Karpas-422 (cell line): ENCODE data around the gene SCRN2. TPM values are rescaled to one million over a fixed set of nuclear protein-coding genes. Genes with fewer than 3 reads are reported as not detected.

Experiments
- DNase-seq: peaks from one replicate; pipeline ENCODE4 v3.0.0-alpha.2; 2015
- H2AFZ ChIP-seq: fragments of 200-600 bp; sonication (generic); 2 replicates; pipeline ENCODE4 v1.6.1; 2014; ENCODE audit warnings: antibody characterized with exemption, low read length, mixed read lengths
- H3K27ac ChIP-seq: fragments of 200-600 bp; sonication (generic); 2 replicates; pipeline ENCODE4 v1.5.1; 2014; ENCODE audit warnings: mild to moderate bottlenecking, low read length, moderate library complexity
- H3K27me3 ChIP-seq: fragments of 200-600 bp; sonication (generic); 2 replicates; pipeline ENCODE4 v1.6.1; 2014; ENCODE audit warnings: low read length, mixed read lengths
- H3K36me3 ChIP-seq: fragments of 200-600 bp; sonication (generic); 2 replicates; pipeline ENCODE4 v1.6.1; 2014; ENCODE audit warnings: low read length, mixed read lengths; ENCODE audit not compliant: insufficient read depth
- H3K4me1 ChIP-seq: fragments of 200-600 bp; sonication (generic); 2 replicates; pipeline ENCODE4 v1.6.1; 2014; ENCODE audit warnings: mild to moderate bottlenecking, low read length, mixed read lengths
- H3K4me2 ChIP-seq: fragments of 200-600 bp; sonication (generic); 2 replicates; pipeline ENCODE4 v1.6.1; 2014; ENCODE audit warnings: low read length, low read depth, mild to moderate bottlenecking; ENCODE audit not compliant: poor library complexity, severe bottlenecking
- H3K4me3 ChIP-seq: fragments of 200-600 bp; sonication (generic); 2 replicates; pipeline ENCODE4 v1.5.1; 2014; ENCODE audit warnings: mild to moderate bottlenecking, antibody characterized with exemption, low read length, mixed read lengths
- H3K79me2 ChIP-seq: fragments of 200-600 bp; sonication (generic); 2 replicates; pipeline ENCODE4 v1.6.1; 2014; ENCODE audit warnings: mild to moderate bottlenecking, low read length, mixed read lengths
- H3K9ac ChIP-seq: fragments of 200-600 bp; sonication (generic); 2 replicates; pipeline ENCODE4 v1.6.0; 2014; ENCODE audit warnings: low read length
- H3K9me2 ChIP-seq: fragments of 200-600 bp; sonication (generic), shearing (Covaris generic); replicated peaks from 2 replicates; pipeline ENCODE4 v1.6.0; 2014; ENCODE audit warnings: mild to moderate bottlenecking, low read length, moderate library complexity; ENCODE audit not compliant: insufficient read depth
- H3K9me3 ChIP-seq: fragments of 300-700, 200-600 bp; sonication (generic); 2 replicates; pipeline ENCODE4 v1.6.1; 2014; ENCODE audit warnings: low read length, mixed read lengths
- H4K20me1 ChIP-seq: fragments of 200-600 bp; sonication (generic); 2 replicates; pipeline ENCODE4 v1.6.1; 2014; ENCODE audit warnings: mild to moderate bottlenecking, antibody characterized with exemption, low read length, low read depth; ENCODE audit not compliant: insufficient read depth
- total RNA-seq: library from RNA; depleted of rRNA; stranded (reverse); fragments of >200 nt; shearing (Covaris generic); gene quantifications from 2 replicates; pipeline ENCODE4 v1.2.3, GENCODE V29; 2014; ENCODE audit warnings: low replicate concordance

Gene SCRN2
- total RNA-seq, 1 experiment from 2014 or later = 37.7 TPM

- Histone ChIP-seq H2AFZ (no peak overlapping the region), H3K36me3 (no peaks in the 10 kb centered on the region), H3K9me3 (no peaks in the 10 kb centered on the region), H3K4me2 (no peak overlapping the region), H3K27me3 (no peaks in the 10 kb centered on the region), H4K20me1 (peaks cover 4% of the 10 kb centered on the region; the same call in 1 of the 2 replicates), H3K27ac (no peak overlapping the region), H3K9ac (no peak overlapping the region), H3K4me1 (peaks cover 5% of the 10 kb centered on the region; the same call in 1 of the 2 replicates), H3K4me3 (no peak overlapping the region), H3K79me2 (no peaks in the 10 kb centered on the region), H3K9me2 (no peaks in the 10 kb centered on the region)
- no peak for DNase-seq
These were observed 10.7 kb upstream of the SCRN2 start for GRCh38 chr17:47851764-47852112.

DNA sequence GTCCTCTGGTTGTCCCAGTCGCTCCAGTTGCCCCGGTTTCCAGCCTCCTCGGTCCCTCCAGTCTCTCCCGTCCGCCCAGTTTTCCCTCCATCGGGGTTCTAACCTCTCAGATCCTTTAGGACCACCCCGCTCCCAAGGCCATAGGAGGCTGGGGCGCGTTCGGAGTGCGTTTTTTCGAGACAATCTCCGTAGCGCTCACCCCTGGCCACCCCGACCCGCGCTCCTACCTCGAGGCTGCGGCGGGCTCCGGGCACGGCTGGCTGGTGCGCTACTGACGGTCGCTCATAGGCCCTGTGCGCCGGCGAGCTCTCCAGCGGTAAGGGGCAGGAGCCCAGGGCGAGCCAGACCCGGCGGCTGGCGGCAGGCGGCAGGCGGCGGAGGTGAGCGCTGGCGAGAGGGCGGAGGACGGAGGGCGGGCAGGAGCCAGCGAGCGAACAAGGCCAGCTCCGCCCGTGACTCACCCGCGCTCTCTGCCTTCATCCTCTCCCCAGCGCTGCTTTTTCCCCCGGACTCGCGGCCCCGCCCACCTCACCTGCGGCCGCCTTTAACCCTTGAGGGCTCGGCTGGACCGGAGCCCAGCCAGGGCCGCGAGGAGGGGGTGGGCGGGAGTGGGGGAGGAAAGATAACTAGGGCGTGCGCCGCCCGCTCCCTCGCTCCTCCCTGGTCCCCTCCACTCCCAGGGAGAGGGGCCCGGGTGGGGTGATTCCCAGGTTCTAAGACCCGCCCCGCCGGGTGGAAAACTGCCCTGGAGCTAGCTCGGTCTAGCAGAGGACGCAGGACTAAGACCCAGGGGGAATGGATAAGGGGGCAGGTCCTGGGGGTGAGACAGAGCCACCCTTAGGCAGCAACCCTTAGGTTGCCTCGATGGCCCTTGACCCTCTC is 9.9 kb upstream of the SCRN2 start, which contains the start of gene SP6:
TSS of gene SP6 (minus strand) at position 472 of the 882 bp plus-strand sequence. CDS start 2,734 bp downstream, outside the sequence.
- peak; percentile 76 for DNase-seq
- peaks cover 5% of the 10 kb centered on the region; the same call in 1 of the 2 replicates for H3K4me1 ChIP-seq
- no peak within 1 kb of the TSS for H3K9ac ChIP-seq
- H3K4me3 ChIP-seq = no peak within 1 kb of the TSS
- no peaks in the 10 kb centered on the region for H3K9me2 ChIP-seq
- no peaks in the 10 kb centered on the region for H3K9me3 ChIP-seq
- no peak within 1 kb of the TSS for H2AFZ ChIP-seq
- H3K79me2 ChIP-seq = no peaks in the 10 kb centered on the region
- H4K20me1 ChIP-seq = peaks cover 4% of the 10 kb centered on the region; the same call in 1 of the 2 replicates
- H3K4me2 ChIP-seq = peak within 1 kb of the TSS; percentile 40
- no peaks in the 10 kb centered on the region for H3K36me3 ChIP-seq
- no peak within 1 kb of the TSS for H3K27ac ChIP-seq
- H3K27me3 ChIP-seq = no peaks in the 10 kb centered on the region

DNA sequence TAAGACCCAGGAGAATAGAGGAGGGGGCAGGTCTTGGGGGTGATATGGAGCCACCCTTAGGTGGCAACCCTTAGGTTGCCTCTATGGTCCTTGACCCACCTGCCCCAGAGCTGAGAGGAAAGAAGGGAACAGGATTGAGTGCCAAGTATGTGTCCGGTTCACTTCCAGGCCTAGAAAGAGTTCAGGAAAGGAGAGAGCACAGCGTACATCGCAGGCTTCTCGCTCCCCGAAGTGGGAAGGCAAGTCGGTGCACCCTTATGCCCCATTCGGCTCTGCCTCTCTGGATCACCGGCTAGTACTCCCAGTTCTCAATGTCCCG is 9.3 kb upstream of the SCRN2 start:
- Histone ChIP-seq H4K20me1 (peaks cover 4% of the 10 kb centered on the region; the same call in 1 of the 2 replicates), H3K27me3 (no peaks in the 10 kb centered on the region), H3K4me2 (no peak overlapping the region), H3K36me3 (no peaks in the 10 kb centered on the region), H3K9me2 (no peaks in the 10 kb centered on the region), H3K27ac (no peak overlapping the region), H3K79me2 (no peaks in the 10 kb centered on the region), H3K4me1 (peaks cover 5% of the 10 kb centered on the region; the same call in 1 of the 2 replicates), H3K9ac (no peak overlapping the region), H3K9me3 (no peaks in the 10 kb centered on the region), H3K4me3 (no peak overlapping the region), H2AFZ (no peak overlapping the region)
- DNase-seq = no peak

DNA sequence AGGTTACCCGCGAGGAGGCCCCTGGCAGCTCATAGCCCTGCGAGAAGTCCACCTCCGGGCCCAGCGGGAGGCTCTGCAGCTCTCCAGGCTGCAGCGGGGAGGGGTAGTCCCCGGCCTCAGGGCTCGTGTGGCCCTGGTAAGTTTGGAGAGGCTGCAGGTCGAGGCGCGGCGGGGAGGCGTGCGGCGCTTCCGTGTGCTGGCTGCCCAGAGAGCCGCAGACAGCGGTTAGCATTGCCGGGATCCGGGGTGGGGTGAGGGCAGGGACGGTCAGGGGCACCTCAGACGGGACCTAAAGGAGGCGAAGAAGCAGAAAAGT is 7.1 kb upstream of the SCRN2 start:
- H3K9me2 ChIP-seq = no peaks in the 10 kb centered on the region
- H3K9ac ChIP-seq = no peak overlapping the region
- peaks cover 4% of the 10 kb centered on the region; the same call in 1 of the 2 replicates for H4K20me1 ChIP-seq
- no peak for DNase-seq
- no peak overlapping the region for H2AFZ ChIP-seq
- H3K79me2 ChIP-seq = no peaks in the 10 kb centered on the region
- H3K27me3 ChIP-seq = no peaks in the 10 kb centered on the region
- H3K27ac ChIP-seq = no peak overlapping the region
- no peaks in the 10 kb centered on the region for H3K9me3 ChIP-seq
- no peaks in the 10 kb centered on the region for H3K36me3 ChIP-seq
- H3K4me2 ChIP-seq = no peak overlapping the region
- H3K4me1 ChIP-seq = peaks cover 5% of the 10 kb centered on the region; the same call in 1 of the 2 replicates
- no peak overlapping the region for H3K4me3 ChIP-seq

- no peak overlapping the region for H3K4me2 ChIP-seq
- H3K36me3 ChIP-seq = no peaks in the 10 kb centered on the region
- peaks cover 4% of the 10 kb centered on the region; the same call in 1 of the 2 replicates for H4K20me1 ChIP-seq
- no peak for DNase-seq
- no peaks in the 10 kb centered on the region for H3K9me3 ChIP-seq
- no peak overlapping the region for H2AFZ ChIP-seq
- no peaks in the 10 kb centered on the region for H3K79me2 ChIP-seq
- peaks cover 8% of the 10 kb centered on the region for H3K4me1 ChIP-seq
- H3K9ac ChIP-seq = no peak overlapping the region
- no peak overlapping the region for H3K27ac ChIP-seq
- H3K4me3 ChIP-seq = no peak overlapping the region
- H3K9me2 ChIP-seq = no peaks in the 10 kb centered on the region
- H3K27me3 ChIP-seq = no peaks in the 10 kb centered on the region
These were observed 6.5 kb upstream of the SCRN2 start for GRCh38 chr17:47847341-47848197.

GRCh38 chr17:47846716-47847340 is 5.8 kb upstream of the SCRN2 start:
- no peaks in the 10 kb centered on the region for H3K36me3 ChIP-seq
- H3K4me3 ChIP-seq = no peak overlapping the region
- H2AFZ ChIP-seq = no peak overlapping the region
- no peaks in the 10 kb centered on the region for H3K9me2 ChIP-seq
- no peaks in the 10 kb centered on the region for H3K9me3 ChIP-seq
- no peak overlapping the region for H3K9ac ChIP-seq
- H3K4me1 ChIP-seq = peaks cover 11% of the 10 kb centered on the region
- no peak for DNase-seq
- no peak overlapping the region for H3K27ac ChIP-seq
- H4K20me1 ChIP-seq = peaks cover 4% of the 10 kb centered on the region; the same call in 1 of the 2 replicates
- no peak overlapping the region for H3K4me2 ChIP-seq
- no peaks in the 10 kb centered on the region for H3K27me3 ChIP-seq
- no peaks in the 10 kb centered on the region for H3K79me2 ChIP-seq

DNA sequence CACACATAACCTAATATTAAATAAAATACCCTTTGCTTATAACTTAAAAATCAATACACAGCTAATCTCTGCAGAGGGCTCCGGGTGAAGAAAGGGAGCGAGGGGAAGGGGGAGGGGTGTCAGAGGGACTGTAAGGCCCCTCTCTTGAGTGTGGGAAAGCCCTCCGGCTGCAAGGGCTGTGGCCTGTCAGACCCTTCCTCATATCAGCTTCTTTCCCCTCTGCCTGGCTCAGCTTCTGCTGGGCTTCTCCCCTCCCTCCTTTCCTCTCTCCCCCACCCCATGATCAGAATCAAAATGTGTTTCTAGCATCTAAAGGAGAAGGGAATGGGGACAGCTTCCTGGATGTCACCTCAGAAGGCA is 4.6 kb upstream of the SCRN2 start:
- no peaks in the 10 kb centered on the region for H3K9me2 ChIP-seq
- no peak overlapping the region for H3K27ac ChIP-seq
- no peak for DNase-seq
- H3K4me1 ChIP-seq = peaks cover 14% of the 10 kb centered on the region
- no peaks in the 10 kb centered on the region for H3K36me3 ChIP-seq
- H4K20me1 ChIP-seq = peaks cover 4% of the 10 kb centered on the region; the same call in 1 of the 2 replicates
- no peaks in the 10 kb centered on the region for H3K27me3 ChIP-seq
- H2AFZ ChIP-seq = no peak overlapping the region
- H3K4me3 ChIP-seq = no peak overlapping the region
- H3K9ac ChIP-seq = no peak overlapping the region
- no peak overlapping the region for H3K4me2 ChIP-seq
- no peaks in the 10 kb centered on the region for H3K9me3 ChIP-seq
- no peaks in the 10 kb centered on the region for H3K79me2 ChIP-seq
